Rectal smooth muscle tissue (tissue), 1 donor: ENCODE data around the gene REXO5.
"Not testable (repeated sequence)": the region's sequence is repeated elsewhere in the genome, so short reads cannot be mapped to it uniquely, and the experiment has no call there.

Experiments
- H3K27ac ChIP-seq: one replicate; pipeline ENCODE4 v1.7.0; 2013; ENCODE audit warnings: low read depth, low read length, inconsistent platforms
- H3K27me3 ChIP-seq: one replicate; pipeline ENCODE4 v1.7.0; 2013; ENCODE audit warnings: low read length; ENCODE audit not compliant: control insufficient read depth, insufficient read depth
- H3K36me3 ChIP-seq: one replicate; pipeline ENCODE4 v1.7.0; 2013; ENCODE audit warnings: low read length; ENCODE audit not compliant: control insufficient read depth, insufficient read depth
- H3K4me1 ChIP-seq: one replicate; pipeline ENCODE4 v1.7.0; 2013; ENCODE audit warnings: low read length; ENCODE audit not compliant: control insufficient read depth, insufficient read depth
- H3K4me3 ChIP-seq: one replicate; pipeline ENCODE4 v1.7.0; 2013; ENCODE audit warnings: low read length
- H3K9ac ChIP-seq: one replicate; pipeline ENCODE4 v1.7.0; 2013; ENCODE audit warnings: low read length

REXO5 gene

DNA sequence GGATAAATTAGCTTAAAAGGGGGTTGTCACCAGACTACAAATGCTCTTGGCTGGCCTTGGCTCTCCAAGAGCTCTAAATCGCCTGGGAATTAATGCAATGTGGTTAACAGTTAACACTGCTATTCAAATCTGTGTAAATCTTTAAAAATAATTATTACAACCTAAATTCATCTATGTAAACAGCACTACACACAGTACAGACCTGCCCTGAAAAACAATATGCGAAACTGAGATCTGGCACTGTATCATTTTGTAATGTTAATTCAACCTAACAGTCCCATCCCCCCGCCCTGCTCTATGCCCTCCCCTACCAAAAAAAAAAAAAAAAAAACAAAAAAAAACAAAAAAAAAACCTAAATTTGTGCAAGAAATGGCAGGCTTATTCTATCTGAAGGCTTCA is 52.9 kb downstream of the REXO5 start:
- Histone ChIP-seq H3K36me3 (no peaks in the 10 kb centered on the region), H3K4me3 (no peak overlapping the region), H3K27ac (no peak overlapping the region), H3K4me1 (no peaks in the 10 kb centered on the region), H3K9ac (no peak overlapping the region), H3K27me3 (no peaks in the 10 kb centered on the region)

DNA sequence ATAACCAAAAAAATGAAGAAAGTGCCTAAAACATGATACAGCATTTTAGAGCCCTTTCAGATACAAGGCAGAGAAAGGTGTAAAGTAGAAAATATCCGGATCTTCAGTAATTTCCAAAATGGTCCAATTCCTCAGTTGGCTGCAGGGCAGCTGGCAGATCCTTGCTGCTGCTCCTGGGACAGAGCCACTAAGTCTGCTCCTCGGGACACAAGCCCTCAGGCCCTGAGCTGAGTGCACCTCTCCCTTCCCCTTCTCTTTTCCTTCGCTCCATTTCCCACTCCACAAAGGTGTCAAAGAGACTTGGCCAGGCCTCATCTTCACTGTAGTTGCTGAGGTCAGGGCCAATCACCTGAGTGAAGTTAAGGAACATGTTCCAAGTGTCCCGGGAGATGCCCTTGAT is 53.4 kb downstream of the REXO5 start:
- Histone ChIP-seq H3K27ac (no peak overlapping the region), H3K4me1 (no peaks in the 10 kb centered on the region)

DNA sequence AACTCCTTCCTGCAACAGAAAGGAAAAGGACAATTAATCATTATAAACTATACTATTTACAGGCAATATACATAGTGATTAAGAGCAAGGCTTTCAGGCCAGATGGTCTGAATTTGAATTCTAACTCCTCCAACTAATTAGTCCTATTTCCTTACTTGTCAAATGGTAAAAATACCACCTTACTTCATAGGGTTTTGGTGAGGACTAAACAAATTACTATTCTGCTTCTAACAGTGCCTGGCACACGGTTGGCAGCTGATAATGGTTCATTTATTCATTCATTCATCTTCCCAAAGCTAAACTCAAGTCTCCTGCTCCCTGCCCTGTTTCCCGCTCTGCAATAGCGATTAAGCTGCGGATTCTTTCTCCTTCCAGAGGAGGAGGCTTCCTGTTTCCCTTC is 54.0 kb downstream of the REXO5 start:
- Histone ChIP-seq H3K36me3 (no peaks in the 10 kb centered on the region), H3K27me3 (no peaks in the 10 kb centered on the region), H3K4me3 (no peak overlapping the region), H3K27ac (no peak overlapping the region), H3K9ac (no peak overlapping the region), H3K4me1 (peaks cover 2% of the 10 kb centered on the region)

More for the DNA sequence above, 53.4 kb downstream of the REXO5 start:
- Histone ChIP-seq H3K27me3 (no peaks in the 10 kb centered on the region), H3K4me3 (no peak overlapping the region), H3K36me3 (no peaks in the 10 kb centered on the region), H3K9ac (no peak overlapping the region)

DNA sequence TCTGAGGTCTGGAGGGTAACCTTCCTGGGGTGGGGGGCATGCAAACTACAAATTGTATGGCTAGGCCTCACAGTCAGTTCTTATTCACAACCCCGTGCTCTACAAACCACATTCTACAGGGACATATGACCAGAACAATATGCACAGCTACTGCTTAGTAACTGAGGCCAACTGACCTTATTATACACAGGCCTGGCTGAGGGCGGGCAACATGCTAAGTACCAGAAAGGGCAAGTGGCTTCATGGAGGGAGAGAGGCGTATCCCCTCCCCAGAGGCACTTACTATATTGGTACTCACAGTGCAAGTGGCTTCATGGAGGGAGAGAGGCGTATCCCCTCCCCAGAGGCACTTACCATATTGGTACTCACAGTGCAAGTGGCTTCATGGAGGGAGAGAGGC is 54.7 kb downstream of the REXO5 start:
- H3K4me1 ChIP-seq = not testable (repeated sequence)

DNA sequence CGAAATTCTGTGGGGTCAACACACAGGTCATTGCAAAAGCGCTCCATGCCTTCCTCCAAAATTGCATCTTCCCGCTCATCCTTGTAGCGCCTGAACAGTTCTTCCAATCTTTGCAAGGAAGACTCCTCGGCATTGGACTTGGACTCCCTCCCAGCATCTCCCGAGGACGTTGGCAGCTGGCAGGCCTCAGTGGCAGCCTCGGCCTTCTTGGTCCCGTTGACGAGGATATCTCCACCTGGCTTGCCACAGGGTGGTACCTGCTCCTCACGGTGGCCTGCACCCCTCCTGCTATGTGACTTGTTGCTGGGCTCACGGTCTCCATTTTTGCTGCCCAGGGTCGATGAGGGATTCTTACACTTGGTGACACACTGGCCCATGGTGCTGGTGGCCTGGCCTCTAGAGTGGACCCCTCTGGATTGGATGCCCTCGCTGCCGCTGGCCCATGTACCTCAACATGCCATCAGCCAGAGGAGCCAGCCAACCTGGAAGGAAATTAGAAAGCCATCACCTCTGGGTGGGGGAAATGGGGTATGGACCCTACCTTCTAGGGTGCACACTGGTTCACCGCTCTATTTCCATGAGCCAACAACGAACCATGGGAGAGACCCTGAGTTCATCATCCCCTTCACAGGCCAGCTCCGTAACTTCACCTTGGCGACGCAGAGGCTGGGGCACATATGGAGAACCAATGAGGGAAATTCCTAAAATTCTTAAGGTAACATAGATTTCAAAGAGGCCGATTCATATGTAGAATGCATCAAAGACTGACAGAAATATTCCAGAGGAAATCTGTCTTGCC is 56.0 kb downstream of the REXO5 start:
- Histone ChIP-seq H3K4me3 (no peak overlapping the region), H3K36me3 (no peaks in the 10 kb centered on the region), H3K9ac (no peak overlapping the region), H3K27me3 (no peaks in the 10 kb centered on the region), H3K27ac (no peak overlapping the region), H3K4me1 (peaks cover 22% of the 10 kb centered on the region)

More for the DNA sequence above, 54.7 kb downstream of the REXO5 start:
- H3K27me3 ChIP-seq, H3K9ac ChIP-seq, H3K27ac ChIP-seq, H3K36me3 ChIP-seq, H3K4me3 ChIP-seq: not testable (repeated sequence)

DNA sequence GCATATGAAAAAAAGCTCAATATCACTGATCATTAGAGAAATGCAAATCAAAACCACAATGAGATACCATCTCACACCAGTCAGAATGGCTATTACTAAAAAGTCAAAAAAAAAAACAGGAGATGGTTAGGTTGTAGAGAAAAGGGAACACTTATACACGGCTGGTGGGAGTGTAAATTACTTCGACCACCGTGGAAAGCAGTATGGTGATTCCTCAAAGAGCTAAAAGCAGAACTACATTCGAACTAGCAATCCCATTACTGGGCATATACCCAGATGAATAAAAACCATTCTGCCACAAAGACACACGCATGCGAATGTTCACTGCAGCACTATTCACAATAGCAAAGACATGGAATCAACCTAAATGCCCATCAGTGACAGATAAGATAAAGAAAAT is 58.0 kb downstream of the REXO5 start:
- H3K36me3 ChIP-seq, H3K27ac ChIP-seq, H3K27me3 ChIP-seq, H3K4me3 ChIP-seq, H3K9ac ChIP-seq: not testable (repeated sequence)
- peaks cover 40% of the 10 kb centered on the region for H3K4me1 ChIP-seq

DNA sequence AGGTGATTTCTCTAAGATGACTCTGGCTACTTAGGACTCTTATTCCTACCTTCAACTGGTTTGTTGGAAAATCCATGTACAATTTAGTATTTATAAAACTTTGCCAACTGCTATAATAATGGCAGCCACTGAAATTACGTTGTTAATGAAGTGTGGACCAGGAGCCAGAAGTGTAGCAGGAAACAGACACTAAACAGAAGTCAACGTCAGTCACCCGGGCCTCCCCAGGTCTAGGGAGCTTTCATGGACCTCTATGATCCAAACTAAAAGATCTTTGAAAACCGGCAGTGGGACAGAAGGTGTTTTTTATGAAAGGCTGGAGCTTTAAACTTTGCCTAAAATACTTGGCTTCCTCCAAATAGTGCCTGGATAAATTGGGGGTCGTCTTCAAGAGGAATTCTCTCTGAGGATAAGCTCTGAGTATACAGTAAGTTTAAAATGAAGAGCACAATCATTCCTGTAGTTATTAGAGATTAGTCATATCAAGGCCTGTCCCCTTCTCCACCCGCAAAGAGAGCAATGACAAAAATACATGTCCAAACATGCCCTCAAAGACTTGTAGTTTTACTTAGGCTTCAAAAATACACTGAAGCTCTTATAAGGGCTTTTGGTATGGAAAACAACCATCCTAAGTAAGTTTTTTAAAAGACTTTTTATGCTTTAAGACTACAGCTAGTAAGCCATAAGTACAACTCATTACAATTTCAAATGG is 59.2 kb downstream of the REXO5 start:
- Histone ChIP-seq H3K27ac (peak overlapping the region; percentile 60), H3K9ac (no peak overlapping the region), H3K27me3 (no peaks in the 10 kb centered on the region), H3K4me1 (peaks cover 46% of the 10 kb centered on the region), H3K4me3 (no peak overlapping the region), H3K36me3 (no peaks in the 10 kb centered on the region)

DNA sequence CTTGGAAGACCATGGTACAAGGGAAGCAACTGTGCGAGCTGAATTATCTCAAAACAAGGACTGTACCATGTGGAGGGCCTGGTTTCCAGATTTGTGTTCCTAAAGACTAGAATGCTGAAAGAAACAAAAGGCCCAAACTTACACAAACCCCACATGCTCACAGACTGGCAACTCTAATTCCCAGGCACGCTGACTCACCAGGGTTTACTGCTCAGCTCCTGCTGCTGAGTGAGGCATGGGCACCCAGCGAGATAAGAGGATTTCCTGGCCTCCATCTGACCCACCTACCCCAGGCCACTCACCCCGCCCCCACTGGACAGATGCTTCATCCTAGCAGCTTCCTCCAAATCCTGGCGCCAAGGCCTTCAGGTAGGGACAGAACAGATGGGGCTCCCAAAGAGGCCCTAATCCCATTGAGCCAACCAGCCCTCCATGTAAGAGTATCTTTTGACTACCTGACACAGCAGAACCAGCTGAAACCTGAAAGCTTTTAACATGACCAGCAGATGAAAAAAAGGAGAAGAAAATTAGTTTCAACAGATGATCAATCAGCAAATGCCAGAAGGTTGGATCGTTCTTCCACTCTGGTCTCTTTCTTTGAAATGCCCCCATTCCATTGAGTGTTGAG is 59.9 kb downstream of the REXO5 start:
- Histone ChIP-seq H3K36me3 (no peaks in the 10 kb centered on the region), H3K4me3 (no peak overlapping the region), H3K9ac (no peak overlapping the region), H3K27ac (peak overlapping the region; percentile 60), H3K4me1 (peaks cover 52% of the 10 kb centered on the region), H3K27me3 (no peaks in the 10 kb centered on the region)

DNA sequence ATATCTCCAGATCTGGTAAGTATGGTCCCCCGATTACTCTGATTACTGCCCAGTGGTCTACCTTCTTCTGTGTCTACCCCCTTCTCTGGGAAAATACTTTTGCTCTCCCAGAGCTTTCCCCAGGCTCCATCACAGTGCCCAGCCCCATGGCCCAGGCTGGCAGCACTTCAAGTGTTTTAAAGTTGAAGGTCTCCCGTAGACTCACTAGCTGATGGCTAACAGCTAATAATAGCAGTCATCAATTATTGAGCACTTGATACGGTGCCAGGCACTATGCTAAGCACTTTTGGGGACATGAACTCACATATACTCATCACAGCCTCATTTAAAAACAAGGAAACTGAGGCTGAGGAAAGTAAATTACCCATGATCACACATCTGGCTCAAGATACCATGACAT is 60.5 kb downstream of the REXO5 start:
- Histone ChIP-seq H3K4me3 (no peak overlapping the region), H3K9ac (no peak overlapping the region), H3K27me3 (no peaks in the 10 kb centered on the region), H3K4me1 (peaks cover 52% of the 10 kb centered on the region), H3K27ac (peak overlapping the region; percentile 60), H3K36me3 (no peaks in the 10 kb centered on the region)

DNA sequence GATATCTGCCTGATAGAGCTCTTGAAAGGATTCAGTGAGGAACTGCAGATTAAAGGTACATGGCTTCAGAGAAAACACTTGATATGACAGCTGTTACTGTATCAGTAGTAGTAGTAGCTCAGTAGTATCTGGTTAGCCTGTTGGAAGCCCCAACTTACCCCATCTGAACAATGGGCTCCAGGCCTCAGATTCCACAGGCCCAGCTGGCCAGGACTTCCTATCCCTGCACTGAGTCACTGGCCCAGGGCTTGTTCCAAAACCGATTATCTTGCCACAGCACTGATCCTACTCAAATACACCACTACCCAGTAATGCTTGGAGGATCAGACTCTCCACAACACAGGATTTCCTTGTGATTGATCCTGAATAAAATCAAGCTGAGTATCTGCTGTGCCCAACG is 61.3 kb downstream of the REXO5 start:
- peak overlapping the region; percentile 53 for H3K27ac ChIP-seq
- no peak overlapping the region for H3K9ac ChIP-seq
- no peaks in the 10 kb centered on the region for H3K27me3 ChIP-seq
- no peak overlapping the region for H3K4me3 ChIP-seq
- H3K36me3 ChIP-seq = no peaks in the 10 kb centered on the region
- peaks cover 52% of the 10 kb centered on the region for H3K4me1 ChIP-seq

DNA sequence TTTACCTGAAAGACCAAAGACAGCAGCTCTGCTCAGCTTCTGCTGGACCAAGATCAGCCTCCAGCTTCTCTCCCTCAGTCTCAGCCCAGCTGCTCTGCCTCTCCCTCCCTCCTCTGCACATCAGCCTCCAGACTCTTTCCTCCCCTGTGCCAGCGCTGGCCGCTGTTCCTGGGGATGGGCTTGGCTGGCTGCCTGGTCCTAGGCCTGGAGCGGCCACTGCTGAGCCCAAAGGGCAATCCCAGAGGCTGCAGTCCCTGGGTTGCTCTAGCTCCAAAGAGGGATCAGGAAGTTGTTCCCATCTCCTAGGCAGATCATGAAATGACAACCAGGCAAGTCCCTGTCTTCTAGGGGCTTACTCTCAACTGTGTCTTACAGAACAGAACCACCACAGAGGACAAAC is 62.6 kb downstream of the REXO5 start:
- H3K27me3 ChIP-seq = no peaks in the 10 kb centered on the region
- peaks cover 52% of the 10 kb centered on the region for H3K4me1 ChIP-seq
- no peak overlapping the region for H3K9ac ChIP-seq
- peak overlapping the region; percentile 68 for H3K27ac ChIP-seq
- no peak overlapping the region for H3K4me3 ChIP-seq
- H3K36me3 ChIP-seq = no peaks in the 10 kb centered on the region

DNA sequence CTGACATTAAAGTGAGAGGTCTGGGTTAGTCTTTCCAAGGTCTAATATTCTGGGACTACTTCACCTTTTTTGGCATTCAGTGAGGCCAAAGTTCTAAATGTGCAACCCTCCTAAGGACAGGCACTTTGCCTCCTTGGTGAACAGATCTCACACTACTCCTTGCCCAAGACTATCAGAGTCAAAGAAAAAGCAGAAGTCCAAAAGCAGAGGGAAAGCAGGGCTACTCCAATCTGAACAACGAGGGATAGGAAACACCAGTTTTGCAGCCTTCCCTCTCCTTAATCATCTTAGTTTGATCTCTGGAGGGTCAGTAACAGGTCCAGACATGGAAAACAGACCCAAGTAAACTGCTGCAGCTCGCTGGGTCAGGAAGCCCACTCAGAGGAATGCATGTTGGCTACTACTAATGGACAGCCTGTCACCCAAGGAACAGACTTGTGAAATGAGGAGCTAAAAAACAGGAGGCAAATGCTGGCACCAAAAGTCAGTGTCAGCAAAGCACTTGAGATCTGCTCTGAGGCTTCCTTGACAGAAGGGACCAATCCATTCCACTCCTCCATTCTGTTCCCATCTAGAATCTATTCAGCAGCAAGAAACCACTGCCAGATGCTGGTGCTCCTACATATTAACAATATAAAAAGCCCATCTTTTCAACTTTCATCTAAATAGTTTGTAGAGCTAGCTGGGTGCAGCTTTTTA is 63.9 kb downstream of the REXO5 start:
- H3K27ac ChIP-seq = no peak overlapping the region
- no peak overlapping the region for H3K9ac ChIP-seq
- H3K4me1 ChIP-seq = peaks cover 51% of the 10 kb centered on the region

More for the DNA sequence above, 63.9 kb downstream of the REXO5 start:
- H3K27me3 ChIP-seq = no peaks in the 10 kb centered on the region
- H3K36me3 ChIP-seq = no peaks in the 10 kb centered on the region
- H3K4me3 ChIP-seq = no peak overlapping the region
